Fibroblast of skin of right biceps (primary cell): Measurements from ENCODE around the gene BCL10.

ENCODE experiments used
- DNase-seq: peaks from one replicate; pipeline ENCODE4 v3.0.0-alpha.2; 2013

Gene BCL10

DNA sequence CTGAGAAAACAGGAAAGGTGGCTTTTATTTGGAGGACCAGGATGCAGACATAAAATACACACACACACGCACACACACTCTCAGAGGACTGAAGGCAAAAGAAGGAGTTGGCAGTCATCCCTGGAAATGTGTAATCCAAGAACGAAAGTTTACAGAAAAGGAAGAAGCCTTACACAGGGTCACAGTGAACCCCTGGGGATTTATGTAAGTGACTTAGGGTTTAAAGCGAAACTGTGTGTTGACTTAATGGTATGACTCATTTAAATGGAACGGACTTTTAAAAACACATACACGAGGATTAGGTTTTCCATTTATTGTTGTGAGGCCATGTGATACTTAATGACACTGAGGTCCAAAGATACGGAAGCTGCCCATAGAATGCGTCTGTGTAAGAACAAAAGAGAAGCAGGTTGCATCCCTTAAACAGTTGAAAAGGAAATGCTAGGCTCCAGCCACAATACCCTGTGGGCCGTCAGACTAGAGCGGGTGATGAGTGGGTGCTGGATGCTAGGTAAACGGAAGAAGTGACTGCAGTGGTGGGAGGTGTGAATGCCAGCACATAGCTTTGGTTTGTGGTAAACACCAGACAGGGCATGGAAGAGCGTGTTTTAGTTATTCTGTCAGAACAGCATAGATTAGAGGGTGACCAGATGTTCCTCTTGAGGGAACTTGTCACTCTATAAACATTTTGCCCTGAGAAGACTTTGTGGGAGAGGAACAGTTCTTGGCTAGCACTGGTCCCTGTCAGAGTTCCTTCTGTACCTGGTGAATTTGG is 21.6 kb upstream of the BCL10 start:
- peak; percentile 99 for DNase-seq

DNA sequence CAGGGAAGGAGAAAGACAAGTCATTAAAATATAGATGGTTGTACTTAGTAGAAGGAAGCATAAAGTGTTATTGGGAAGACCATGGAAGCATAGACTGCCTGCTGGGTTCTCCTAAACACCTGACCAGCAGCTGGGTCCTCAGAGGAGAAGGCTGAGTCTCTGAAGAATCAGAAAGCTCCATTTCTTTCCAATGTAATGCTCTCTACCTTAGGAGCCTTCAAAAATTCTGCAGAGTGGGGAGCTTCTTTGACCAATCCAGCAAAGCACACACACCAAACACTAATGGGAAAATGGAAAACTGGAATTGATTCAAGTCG is 21.1 kb upstream of the BCL10 start:
- DNase-seq = no peak

DNA sequence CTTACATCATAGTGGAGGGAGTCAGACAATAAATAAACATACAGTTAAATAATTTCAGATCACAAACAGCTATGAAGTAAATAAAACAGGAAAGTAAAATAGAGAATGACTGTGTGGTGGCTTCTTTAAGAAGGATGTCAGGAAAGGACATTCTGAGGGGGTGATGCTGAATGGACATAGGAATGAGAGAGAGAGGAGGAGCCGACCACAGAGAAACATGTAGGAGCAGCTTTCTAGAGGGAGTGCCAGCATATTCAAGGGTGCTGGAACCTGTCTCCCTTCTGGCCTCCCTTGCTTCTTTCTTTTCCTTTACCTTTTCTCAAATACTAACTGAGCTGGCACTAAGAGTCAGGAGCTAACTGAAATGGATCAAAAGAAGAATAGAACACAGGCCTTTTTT is 20.5 kb upstream of the BCL10 start:
- peak; percentile 27 for DNase-seq

DNA sequence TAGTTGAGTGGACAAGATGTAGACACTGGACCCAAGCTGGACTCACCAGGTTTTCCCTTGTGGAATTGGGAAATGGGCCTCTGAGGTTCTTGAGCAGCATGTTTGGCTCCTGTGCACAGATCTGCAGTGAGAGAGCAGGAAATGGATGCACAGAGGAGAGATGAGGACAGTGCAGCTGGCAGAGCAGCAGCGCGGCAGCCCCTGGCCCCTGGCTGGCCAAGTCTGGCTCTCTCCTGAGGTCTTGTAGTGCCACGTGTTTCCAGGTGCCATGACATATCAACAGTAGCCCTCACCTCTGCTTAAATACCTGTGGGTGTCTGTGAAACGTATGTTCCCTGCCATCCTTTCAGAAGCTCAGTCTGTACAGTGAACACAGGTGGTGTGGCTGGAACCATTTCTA is 19.2 kb upstream of the BCL10 start:
- no peak for DNase-seq

DNA sequence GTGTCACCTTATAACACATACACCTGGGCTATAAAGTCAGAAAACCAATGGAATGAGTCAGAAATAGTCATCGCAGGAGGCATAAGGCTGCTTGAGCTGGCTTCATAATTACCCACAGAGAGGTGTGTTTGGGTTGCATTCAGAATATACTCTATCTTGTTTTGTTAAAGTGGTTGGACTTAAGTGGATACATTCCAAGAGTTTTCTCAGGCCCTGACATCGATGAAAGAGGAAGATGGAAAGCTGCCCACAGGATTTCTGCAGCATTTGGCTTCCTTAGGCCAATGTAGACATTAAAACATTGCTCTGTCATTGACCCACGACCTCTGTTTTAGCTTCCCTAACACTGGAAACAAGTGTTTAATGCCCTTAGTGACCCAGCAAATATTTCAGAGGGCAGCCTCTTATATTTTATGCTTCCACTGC is 18.6 kb upstream of the BCL10 start:
- DNase-seq = peak; percentile 38

DNA sequence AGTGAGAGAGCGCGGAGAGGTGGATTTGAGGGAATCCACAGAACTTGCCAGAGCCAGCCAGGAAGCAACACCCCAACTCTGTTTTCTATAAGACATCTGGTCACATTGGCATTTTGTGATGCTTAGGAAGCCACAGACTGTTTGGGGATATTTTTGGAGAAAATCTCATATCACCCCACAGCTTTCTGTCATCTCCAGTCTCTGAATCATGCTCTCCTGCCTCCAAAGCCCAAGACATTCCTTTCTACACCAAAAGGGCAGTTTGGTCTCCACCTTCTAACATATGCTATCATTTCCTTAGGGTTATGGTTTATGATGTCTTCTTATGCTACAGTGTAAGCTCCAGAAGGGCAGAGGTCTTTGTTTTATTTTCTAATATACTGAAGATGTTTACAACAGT is 14.4 kb upstream of the BCL10 start:
- peak; percentile 69 for DNase-seq

DNA sequence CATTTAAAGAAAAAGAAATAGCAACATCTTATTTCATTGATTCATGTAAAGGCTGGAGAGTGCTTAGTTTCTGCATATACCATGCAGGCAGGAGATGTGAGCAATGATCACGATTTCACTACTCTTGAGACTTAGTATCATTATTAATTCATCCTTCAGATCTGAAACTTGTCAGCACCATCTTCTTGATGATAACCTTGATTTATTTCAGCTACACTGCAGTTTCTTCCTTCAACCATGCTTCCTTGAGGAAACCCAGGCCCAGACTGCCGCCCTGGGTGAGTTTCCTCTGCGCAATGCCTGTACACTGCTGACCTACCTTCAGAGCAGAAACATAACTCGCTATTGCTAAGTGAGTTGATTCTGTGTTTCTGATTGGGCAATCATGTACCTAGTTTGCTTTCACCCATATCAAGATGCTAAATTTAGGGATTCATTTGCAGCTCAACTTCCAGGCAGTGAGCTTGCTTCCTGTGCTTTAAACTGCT is 13.5 kb upstream of the BCL10 start:
- peak; percentile 38 for DNase-seq

DNA sequence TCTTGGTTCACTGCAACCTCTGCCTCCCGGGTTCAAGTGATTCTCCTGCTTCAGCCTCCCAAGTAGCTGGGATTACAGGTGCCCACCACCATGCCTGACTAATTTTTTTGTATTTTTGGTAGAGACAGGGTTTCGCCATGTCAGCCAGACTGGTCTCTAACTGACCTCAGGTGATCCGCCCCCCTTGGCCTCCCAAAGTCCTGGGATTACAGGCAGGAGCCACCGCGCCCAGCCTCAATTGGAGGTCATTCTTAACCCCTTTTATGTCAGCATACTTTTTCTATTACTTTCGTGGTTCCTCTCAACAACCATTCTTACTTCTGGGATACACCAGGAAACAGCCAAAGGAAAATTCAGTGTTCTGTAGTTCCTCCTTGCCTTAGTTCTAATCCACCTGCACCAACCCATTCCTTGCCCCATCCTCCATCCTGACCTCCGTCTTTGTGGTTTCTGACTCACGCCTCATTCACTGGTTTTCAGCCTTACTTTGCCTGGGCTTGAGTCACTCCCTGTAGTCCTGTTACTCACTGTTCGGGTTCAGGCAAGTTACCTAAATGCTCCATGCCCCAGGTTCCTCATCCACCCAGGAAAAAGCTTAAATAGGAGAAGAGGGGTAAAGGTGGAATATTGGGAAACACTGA is 12.9 kb upstream of the BCL10 start:
- peak; percentile 94 for DNase-seq

DNA sequence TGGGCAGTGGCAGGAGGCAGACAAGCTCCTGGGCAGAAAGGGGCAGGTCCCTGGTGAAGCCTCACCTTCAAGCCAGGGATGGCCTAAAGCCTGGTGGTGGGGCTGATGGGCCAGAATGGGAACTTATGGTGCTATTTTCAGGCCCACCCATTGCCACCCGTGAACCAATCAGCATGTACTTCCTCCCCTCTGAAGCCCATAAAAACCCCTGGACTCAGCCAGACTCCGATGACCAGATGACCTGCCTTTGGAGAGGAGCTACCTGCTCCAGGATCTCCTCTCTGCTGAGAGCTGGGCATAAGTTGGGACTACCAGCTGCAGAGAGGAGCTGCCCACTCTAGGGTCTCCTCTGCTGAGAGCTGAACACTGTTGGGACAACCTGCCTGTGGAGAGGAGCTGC is 7.8 kb upstream of the BCL10 start:
- DNase-seq = no peak

DNA sequence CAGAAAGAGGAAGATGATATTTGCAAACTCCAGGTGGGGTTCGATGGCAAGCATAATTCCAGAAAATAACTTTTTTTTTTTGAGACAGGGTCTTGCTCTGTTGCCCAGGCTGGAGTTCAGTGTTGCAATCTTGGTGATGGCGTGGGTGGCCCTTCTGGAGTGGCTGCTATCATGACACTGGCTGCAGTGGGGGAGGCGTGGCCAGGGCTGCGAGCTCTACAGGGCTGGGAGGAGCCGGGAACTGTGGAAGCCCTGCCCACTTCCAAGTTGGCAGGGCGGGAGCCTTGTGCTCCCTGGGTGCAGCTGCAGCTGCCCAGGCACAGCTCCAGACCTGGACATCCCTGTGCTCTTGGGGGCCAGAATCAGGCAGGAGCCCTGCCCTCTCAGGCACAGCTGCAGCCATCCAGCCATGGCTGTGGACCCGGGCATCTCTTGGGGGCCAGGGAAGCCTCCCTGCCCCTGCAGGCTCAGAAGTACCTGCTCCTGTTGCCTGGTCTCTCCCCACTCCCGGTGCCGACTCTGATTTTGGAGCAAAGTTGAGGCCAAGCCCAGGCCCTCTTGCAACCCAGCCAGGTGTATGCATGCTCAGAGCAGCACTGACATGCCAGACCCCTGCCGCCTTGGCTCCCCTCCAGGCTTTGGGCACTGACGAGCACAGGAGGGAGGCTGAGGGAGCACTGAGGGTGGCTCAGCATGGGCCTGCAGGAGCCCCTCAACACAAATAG is 7.2 kb upstream of the BCL10 start:
- no peak for DNase-seq

DNA sequence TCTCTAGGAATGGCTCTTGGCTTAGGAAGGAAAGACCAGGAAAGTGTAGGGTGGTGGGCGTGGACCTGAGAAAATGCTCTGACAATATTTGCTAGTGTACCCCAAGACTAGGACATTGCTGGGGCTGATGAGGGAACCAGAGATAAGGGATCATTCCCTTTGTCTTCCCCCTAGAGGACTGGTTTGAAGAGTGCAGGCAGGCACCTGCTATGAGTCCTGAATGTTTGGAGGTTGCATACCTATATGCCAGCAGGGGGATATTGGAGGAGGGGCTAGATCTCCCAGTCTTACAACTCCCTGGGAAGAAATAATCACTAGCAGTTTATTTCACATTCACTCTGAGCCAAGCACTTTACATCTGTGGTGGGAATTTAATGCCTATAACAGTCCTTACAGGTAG is 6.0 kb upstream of the BCL10 start:
- no peak for DNase-seq

DNA sequence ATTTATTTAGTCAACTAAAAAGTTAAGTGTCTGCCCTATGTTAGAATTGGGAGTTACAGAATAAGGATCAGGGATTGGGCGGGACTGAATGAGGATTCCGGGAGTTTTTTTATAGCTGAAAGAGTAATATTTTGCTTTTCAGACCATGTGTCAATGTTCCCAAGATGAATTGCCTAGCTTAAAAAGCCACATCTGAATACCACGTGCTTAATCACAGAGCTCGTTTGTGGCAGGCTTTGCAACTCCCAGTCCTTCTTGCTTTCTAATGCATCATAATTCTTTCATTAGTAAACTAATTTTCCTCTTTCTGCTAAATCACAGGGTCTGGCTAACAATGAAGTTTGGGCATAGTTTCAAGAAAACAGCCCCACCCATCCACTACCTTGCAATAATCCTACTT is 4.2 kb upstream of the BCL10 start:
- peak; percentile 23 for DNase-seq

DNA sequence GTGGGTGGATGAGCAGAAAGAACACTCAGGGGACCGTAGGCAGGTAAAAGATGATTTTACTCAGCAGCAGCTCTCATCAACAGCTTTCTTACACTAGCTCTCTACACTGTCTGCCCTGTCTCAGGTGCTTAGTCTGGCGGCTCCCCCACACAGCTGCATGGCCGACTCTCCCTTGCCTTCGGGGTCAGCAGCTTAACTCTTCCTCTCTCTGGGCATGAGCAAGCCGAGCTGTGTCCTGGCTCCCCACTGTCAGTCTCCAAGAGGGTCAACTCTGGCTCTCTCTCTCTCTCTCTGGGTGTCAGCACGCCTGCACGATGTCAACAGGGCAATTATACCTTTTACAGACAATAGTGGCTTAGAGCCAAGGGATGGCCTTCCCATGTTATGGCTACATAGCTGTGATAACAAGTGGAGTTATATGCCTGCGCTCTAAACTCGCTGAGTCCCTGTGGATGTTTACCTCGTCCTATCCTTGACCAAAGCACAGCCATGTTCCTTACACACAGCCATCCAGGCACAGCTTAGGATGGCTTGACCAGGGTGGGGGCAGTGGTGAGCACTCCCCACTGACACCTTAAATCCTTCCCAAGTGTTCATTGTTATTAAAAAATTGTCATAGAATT is 3.1 kb upstream of the BCL10 start:
- DNase-seq = no peak

DNA sequence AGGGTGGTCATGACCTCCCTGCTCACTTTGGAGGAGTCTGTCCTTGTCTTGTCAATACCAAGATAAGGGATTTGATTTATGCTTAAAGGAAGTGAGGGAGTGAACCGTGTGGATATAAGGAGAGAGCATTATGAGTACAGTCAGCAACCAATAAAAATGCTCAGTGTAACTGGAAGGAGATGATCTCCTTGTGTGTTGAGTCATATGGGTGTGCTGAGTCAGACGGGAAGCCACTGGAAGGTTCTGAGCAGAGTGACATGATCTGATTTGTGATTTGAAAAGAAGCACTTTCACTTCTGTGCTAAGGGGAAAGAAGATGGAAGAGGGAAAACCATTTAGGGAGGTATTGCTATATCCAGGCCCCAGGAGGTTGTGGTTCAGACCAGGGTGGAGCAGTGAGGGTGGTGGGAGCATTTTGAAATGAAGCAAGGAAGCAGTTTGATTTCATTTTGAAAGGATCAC is 2.5 kb upstream of the BCL10 start:
- DNase-seq = peak; percentile 95

DNA sequence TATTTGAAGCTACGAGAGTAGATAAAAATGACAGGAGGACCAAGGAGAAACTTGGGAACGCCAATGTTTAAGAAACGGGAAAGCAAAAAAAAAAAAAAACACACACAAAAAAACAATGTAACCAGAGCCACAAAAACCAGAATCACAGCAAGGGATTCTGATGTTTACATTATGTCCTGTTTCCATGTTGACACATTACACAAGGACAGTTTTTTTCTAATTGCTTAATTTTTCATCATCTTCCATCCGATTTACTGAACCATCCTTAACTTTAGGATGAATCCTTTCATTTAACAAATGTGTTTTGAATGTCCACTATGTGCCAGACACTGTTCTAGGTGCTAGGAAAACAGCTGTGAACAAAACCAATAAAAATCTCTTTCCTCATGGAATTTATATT is 1.4 kb upstream of the BCL10 start:
- DNase-seq = no peak

DNA sequence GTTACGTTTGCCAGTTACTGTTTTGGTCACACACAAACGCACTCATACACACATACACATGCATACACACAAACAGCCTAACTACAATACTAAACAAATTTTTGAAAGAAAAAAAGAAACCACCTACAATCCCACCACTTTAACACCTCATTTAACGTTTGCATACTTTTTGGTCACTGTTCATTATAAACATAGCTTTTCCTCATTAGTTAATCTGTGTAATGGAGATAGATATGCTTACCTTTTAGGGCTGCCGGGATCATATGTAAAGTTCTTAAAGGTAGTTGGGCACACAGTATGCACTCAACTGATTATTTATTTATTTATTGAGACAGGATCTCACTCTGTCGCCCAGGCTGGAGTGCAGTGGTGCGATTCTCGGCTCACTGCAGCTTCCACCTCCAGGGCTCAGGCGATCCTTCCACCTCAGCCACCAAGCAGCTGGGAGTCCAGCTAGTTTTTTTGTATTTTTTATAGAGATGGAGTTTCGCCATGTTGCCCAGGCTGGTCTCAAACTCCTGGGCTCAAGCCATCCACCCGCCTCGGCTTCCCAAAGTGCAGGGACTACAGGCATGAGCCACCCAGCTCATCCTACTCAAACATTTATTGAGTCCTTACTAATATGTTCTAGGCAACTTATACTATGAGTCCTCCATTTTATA is 677 bp upstream of the BCL10 start:
- DNase-seq = no peak

DNA sequence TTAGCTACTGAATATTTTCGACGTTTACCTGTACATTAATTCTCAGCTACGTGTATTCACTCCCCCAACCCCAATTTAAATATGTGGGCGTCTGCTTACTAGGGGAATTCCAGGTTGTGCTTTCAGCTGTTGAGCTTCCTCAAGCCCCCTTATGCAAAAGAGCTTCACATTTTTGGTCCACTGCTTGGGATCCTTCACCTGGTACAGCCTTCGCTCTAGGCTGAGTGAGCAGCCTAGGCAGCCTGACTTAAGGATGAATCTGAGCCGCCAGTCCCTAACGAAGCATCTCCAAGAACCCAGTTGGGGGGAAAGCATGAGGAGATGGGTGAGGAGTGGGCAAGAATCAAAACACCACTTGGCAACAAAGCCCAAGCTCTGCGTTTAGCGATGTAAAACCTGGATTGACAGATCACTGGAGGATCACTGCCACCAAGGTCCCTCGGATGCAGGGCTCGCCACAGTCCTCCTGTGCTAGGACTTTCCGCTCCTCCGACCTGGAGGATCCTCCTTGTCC is 674 bp downstream of the BCL10 start:
- DNase-seq = no peak

DNA sequence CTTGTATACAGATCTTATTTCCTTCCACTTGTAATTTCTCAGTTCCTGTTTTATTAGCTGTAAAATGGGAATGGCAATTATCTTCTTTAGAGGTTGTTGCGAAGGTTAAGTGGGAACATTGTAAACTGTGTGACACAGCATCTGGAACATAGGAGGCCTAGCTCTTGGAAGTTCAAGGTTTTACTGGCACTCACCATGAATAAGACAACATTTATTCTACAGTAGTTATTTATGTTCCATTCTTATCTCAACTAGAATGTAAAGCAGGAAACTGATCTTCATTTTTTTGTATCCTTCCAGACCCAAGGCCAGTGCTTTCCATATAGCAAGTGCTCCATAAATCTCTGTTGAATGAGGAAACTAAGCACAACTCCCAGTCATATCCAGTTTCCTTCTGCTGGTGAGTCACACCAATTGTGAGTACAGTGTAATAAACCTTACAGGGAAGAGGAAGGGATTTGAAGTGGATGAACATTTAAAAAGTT is 1.4 kb downstream of the BCL10 start:
- peak; percentile 79 for DNase-seq

DNA sequence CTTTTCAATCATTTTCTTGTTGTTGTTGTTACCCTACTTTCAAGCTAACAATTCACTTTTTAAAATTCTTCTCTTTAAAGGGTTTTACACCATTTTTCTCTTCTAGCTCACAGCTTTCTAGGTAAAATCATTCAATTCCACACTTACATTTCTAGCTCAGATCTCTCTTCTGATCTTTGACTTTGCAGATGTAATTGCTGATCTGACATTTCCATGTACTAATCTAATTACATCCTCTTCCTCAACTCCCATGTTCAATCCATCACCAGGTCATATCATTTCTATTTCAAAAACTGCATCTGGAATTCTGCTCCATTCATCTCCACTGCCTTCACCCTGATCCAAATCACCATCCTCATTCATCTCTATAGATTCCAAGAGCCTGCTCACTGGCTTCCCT is 3.0 kb downstream of the BCL10 start:
- DNase-seq = no peak

DNA sequence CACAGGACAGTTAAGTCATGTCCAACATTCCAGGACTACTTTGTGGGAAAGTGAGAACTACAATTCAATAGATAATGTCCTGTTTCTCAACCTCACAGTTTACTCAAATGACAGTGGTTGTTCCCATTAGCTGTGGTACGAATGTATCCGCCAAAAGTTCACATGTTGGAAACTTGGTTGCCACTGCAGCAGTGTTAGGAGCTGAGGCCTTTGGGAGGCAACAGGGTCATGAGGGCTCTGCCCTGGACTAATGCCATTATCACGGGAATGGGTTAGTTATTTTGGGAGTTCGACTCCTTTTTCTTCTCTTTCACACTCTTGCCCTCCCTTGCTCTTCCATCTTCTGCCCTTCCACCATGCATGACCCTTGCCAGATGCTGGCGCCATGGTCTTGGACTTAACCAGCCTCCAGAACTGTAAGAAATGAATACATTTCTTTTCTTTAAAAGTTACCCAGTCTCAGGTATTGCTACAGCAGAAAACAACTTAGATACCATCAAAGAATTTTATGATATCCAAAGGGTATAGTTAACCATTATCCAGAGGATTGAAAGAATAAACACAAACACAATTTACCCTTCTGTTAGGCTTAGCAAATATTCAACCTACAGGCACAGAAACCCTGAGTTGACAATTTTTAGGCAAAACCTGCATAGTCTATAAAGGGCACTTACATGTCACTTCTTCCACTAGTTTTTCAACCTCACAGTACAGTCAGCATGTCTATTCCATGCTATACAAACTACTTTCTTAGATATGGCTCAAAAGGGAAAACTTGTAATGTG is 7.4 kb downstream of the BCL10 start:
- no peak for DNase-seq

DNA sequence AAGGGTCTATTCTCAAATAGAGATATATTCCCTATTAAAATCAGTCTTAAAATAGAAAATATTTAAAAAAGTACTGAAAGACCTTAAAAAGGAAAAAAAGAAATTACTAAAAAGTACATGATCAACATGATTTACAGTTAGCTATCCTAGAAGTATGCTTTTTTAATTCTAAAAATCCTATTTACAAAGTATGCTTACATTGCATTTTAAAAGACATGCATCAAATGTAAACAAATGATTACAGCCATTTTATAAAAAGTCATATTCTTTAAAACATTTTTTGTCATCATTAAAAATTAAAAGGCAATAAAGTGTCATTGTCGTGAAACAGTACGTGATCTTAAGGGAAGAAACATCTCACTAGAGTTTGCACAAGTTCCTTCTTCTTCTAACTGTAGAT is 9.1 kb downstream of the BCL10 start:
- DNase-seq = no peak

DNA sequence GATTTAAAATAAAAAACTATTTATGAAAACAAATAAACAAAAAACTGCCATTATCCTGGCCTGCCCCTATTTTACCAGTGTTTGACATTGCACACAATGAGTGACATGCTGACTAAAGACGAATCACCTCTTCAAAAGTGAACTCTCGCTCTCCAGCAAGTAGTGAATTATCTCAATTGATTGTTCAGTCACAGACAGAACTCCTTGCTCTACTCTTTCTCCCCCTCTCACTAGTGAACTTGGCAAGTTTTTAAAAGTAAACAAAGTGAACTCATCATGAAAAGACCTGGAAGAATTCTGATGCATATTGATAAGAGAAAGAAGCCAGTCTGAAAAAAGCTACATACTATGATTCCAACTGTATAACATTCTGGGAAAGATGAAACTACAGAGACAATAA is 12.3 kb downstream of the BCL10 start:
- DNase-seq = peak; percentile 24
